Measurements from ENCODE around the gene LCNL1.

LCNL1 gene

DNA sequence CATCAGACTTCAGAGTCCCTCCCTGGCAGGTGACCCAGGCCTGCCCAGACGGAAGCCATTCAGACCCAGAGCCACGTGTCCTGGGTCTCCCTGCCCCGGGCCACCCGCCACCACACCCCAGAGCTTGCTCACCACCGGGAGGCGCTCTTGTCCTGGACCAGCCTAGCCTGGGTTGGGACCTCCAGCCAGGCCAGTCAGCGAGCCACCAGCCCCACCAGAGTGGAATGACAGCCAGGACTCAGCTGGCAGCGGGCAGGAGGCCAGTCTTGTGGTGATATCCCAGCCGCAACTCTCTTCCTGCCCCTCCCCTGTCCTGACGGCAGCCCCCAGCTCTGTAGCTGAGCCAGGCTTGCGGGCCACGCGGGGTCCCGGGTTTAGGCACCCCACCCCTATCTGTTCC lies 7.1 kb upstream of the LCNL1 start:
- DNase-seq (ENCODE audit: low spot score): peak; percentile 78

GRCh38 chr9:136977223-136977622 lies 5.6 kb upstream of the LCNL1 start, which contains the start of gene PTGDS:
Gene PTGDS, plus strand, starts transcription at chr9:136977504. Its CDS starts 75 bp downstream, at chr9:136977579.
- peak; percentile 92 for DNase-seq (ENCODE audit: low spot score)

DNA sequence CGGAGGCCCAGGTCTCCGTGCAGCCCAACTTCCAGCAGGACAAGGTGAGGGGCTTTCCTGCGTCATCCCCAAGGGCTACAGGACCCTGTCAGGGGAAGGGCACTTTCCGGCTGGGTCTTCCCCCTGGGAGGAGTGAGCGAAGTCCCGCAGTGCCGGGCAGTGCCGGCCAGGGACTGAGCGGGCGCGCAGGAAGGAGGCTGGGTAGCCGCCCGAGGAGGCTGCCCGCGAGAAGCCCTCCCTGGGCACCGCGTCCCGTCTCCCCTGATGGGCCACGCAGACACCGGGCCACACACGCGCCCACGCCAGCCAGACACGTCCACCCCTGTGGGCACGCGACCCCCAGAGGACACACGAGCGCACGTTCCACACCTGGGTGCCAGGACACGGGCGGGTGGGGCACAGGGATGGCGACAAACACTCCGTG lies 5.1 kb upstream of the LCNL1 start:
- DNase-seq (ENCODE audit: low spot score): no peak

DNA sequence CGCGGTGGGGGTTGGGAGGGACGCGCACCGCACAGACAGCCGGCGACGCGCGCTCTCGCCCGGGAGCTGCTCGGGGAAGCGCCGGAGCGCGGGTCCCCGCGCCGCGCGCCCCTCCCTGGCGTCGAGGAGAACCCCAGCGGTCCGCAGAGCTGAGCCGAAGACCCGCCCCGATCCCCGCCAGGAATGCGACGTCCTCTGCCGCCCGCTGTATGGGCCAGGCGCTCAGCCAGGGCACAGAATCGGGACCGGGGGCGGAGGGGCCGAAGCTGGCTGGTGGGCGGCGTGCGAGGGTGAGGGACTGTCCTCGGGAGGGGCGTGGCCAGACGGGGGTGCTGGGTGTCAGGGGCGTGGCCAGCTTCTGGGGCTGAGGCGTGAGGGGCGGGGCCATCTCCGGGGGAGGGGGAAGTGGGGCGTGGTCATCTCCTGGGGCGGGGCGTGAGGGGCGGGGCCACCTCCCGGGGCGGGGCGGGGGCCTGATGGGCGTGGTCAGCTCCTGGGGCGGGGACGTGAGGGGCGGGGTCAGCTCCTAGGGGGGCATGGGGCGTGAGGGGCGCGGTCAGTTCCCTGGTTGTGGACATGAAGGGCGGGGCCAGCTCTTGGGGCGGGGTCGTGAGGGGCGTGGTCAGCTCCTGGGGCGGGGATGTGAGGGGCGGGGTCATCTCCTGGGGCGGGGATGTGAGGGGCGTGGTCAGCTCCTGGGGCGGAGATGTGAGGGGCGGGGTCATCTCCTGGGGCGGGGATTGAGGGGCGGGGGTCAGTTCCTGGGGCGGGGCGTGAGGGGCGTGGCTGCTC lies 4.5 kb upstream of the LCNL1 start:
- peak; percentile 88 for DNase-seq (ENCODE audit: low spot score)

GRCh38 chr9:136978865-136979544 lies 3.8 kb upstream of the LCNL1 start:
- no peak for DNase-seq (ENCODE audit: low spot score)

GRCh38 chr9:136979769-136980587 lies 2.8 kb upstream of the LCNL1 start:
- no peak for DNase-seq (ENCODE audit: low spot score)

DNA sequence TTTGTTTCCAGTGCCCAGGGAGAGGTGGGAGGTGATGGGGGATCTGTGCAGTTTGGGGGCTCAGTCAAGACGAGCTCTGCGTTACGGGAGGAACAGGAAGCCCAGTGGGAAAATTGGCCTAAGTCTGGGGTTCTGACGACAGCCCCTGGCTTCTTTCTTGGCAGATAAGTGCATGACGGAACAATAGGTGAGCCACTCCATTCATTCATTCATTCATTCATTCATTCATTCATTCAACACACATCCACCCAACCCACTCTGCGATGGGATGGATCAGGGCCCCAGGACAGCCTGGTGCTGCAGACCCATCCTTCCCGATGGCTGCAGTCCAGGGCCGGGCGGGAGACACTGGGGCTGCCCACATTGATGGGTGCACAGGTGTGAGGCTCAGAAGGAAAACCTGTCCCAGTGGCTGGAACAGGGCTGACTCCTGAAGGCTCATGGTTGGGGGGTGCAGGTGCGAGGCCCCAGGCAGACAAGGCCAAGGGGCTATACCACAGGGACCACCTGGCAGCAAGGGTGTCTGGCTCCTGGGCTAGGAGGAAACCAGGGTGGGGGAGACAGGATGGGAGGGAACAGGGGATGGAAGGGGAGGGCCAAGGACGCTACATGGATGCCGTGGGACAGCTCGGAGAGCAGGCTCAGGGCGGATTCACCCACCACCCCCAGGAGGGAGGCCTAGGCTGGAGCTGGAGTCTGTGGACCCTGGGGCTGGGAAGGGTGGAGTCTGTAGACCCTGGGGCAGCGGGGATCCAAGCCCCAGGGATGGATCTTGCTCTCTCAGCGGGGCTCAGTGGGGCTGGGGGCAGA lies 1.9 kb upstream of the LCNL1 start:
- no peak for DNase-seq (ENCODE audit: low spot score)

DNA sequence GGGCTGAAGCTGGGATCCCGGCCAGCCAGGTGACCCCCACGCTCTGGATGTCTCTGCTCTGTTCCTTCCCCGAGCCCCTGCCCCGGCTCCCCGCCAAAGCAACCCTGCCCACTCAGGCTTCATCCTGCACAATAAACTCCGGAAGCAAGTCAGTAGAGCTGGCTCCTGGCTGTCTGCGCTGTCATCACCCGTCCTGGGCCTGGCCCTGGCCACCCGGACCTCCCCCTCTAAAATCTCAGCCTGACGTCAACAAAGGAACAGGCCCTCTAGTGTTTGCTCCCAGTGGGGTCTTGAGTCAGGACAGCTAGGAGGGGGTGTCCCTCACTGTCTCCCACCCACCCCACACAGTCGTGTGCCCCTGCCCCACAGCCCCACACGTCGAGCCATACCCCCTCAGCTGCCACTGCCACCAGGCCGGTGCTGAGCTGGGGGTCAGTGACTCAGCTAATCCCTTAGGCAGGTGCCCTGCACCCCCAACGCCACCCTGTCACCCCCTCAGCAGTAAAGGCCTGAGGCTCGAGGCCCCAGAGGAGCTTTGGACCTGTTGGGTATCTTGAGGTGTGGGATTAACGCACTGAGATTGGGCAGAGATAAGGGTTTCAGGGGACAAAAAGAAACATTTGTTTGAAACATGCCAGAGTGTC lies 1.1 kb upstream of the LCNL1 start:
- DNase-seq (ENCODE audit: low spot score): peak; percentile 81

- DNase-seq (ENCODE audit: low spot score): no peak
Observed at GRCh38 chr9:136983167-136983566, 374 bp downstream of the LCNL1 start.

GRCh38 chr9:136983656-136984314 lies 992 bp downstream of the LCNL1 start:
- no peak for DNase-seq (ENCODE audit: low spot score)

DNA sequence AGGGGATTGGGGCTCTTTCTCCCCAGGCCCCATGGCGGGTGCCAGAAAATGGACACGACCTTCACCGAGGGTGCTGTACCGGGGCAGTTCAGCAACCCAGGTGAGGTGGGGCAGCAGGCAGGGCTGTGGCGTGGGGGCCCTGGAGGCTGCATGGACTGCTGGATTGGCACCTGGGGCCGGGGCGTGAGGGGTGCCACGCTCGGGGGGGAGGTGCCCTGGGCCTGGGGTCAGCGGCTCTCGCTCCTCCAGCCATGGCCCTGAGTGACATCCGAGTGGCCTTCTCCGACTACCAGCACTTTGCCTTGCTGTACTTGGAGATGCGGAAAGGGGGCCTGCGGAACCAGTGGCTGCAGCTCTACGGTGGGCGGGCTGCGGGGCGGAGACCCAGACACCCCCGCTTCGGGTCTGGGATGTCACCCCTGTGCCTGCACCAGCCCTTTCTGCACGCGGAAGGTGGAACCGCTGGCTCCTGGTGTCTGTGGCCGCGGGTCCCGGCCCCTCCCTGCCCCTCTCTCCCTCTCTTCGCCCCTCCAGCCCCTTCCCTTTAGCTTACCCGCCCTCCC lies 1.8 kb downstream of the LCNL1 start:
- no peak for DNase-seq (ENCODE audit: low spot score)

DNA sequence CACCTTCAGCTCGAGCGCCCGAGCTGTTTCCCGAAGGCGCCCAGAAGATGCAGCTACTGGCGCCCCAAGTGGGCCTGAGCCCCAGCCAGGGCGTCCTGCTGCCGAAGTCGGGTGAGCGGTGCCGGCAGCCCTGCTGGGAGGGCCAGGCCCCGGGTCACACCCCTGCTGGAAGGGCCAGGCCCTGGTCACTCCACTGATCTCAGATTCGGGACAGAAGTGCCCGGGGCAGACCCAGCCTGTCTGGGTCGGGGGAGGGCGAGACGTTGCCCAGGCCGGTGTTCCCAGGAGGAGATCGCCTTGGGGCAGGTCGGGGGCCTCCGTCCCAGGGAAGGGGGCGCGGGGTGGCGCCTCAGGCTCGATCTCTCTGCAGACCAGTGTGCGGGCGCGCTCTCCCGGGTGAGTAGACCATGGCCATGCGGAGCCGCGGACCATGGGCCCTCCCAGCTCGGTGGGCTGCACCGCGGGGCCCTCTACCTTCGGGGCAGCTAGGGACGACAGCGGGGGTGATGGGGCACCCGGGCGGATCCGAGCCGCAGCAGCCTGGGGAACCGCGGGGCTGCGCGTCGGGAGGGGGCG lies 2.3 kb downstream of the LCNL1 start:
- DNase-seq (ENCODE audit: low spot score): no peak

GRCh38 chr9:136985853-136986252 lies 3.1 kb downstream of the LCNL1 start:
- DNase-seq (ENCODE audit: low spot score): no peak

GRCh38 chr9:136988872-136989271 lies 6.1 kb downstream of the LCNL1 start:
- no peak for DNase-seq (ENCODE audit: low spot score)

DNA sequence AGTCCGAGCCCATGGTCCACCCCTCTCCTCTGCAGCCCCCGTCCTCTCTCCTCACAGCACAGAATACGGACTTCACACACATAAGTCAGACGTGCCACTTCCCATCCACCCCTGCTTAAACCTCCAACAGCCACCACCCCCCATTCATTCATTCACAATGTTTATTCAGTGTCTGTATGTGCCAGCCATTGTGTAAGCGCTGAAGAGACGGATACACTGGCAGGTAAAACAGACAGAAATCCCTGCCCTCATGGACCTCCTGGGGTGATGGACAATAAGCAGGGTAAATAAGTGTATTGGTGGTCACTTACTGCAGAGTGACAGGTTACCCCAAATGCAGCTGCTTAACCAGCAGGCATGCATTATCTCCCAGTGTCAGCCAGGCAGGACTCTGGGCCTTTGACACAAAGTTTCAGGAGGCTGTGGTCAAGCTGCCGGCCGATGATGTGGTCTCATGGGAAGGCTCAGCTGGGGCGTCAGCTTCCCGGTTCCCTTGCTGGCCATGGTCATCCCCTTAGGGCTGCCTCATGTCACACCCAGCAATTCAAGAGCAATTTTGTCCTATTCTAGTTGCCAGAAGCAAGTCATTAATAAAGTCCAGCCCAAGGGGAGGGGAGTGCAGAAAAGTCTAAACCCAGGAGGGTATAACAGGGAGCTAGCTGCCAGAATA lies 7.6 kb downstream of the LCNL1 start:
- DNase-seq (ENCODE audit: low spot score): no peak

GRCh38 chr9:136991993-136992818 lies 9.4 kb downstream of the LCNL1 start, which contains the start of gene PAXX:
Gene PAXX, plus strand, starts transcription at chr9:136992422. Its CDS starts 22 bp downstream, at chr9:136992444.
- DNase-seq (ENCODE audit: low spot score): peak; percentile 77

DNA sequence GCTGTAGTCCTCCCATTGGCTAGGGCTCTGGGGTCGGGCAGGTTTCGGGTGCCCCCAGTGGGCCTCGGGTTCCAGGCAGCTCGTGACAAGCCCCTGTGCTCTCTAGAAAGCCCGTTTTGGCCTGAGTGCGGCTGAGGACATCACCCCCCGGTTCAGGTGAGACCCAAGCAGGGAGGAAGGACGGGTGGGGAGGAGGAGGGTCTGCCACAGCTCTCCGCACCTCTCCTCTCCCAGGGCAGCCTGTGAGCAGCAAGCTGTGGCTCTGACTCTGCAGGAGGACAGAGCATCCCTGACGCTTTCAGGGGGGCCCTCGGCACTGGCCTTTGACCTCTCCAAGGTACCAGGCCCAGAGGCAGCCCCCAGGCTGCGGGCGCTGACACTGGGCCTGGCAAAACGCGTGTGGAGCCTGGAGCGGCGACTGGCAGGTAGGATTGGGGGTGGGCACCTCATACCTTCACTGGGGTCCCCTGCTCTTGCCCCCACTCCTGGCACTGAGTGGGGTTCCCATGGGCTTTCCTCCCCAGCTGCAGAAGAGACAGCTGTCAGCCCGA lies 10.1 kb downstream of the LCNL1 start:
- DNase-seq (ENCODE audit: low spot score): no peak

All from pons (tissue), 1 donor.